K562 (cell line): ENCODE results near the gene CCDC78. TPM values are rescaled to one million over a fixed set of nuclear protein-coding genes. Genes with fewer than 3 reads are reported as not detected.
A peak's percentile ranks its signal among the peaks of the same experiment; 100 is the strongest.

Experiments
- ATAC-seq: fragments of 200-7000 bp; cut with Tn5 transposase; 3 replicates; pipeline ENCODE4 v1.9.1; 2020; ENCODE audit warnings: moderate library complexity
- BruUV-seq: library from RNA; stranded (reverse); fragments of 400-500 nt; replicated peaks from 2 replicates; lab custom pipeline; 2021; lab: Mats Ljungman, UMichigan
- CTCF ChIA-PET: fragments of 300-600 bp; formaldehyde crosslinking; extraction: SDS; loops from one replicate; lab custom pipeline; 2021; ENCODE audit warnings: low intra/inter-chr PET ratio; lab: Yijun Ruan, JAX
- POLR2A ChIA-PET: fragments of 300-600, 350-650 bp; sonication (Branson Sonifier 250); formaldehyde crosslinking; extraction: SDS; loops from one replicate; lab custom pipeline; 2021; ENCODE audit warnings: antibody characterized with exemption, inconsistent platforms; lab: Yijun Ruan, JAX
- DNase-seq, 4 experiments: peaks; one replicate each; pipeline versions ENCODE4 v3.0.0 to v3.0.0-alpha.2; 2011 to 2018; ENCODE audit warnings: low spot score in 3 of 4, mixed read lengths in 3 of 4; ENCODE audit errors: extremely low read depth in 1 of 4
- FAIRE-seq: peaks from 2 replicates; lab custom pipeline; 2011; peaks lifted over from hg19 to GRCh38; lab: Jason Lieb, UNC
- H2AFZ ChIP-seq: 2 replicates; pipeline ENCODE4 v1.6.0; 2011; ENCODE audit warnings: low read depth, low read length, control low read depth, inconsistent platforms
- H3K27ac ChIP-seq: fragments of 200-600 bp; 3 replicates; pipeline ENCODE4 v1.8.0; 2011; ENCODE audit warnings: low read depth, mild to moderate bottlenecking, control low read depth, inconsistent platforms, low read length, moderate library complexity, mixed read lengths; ENCODE audit errors: extremely low read depth
- H3K27me3 ChIP-seq, 2 experiments: fragments of 300-600 bp in 1 of 2; 2 replicates in 1 of 2; 3 replicates in 1 of 2; pipeline versions ENCODE4 v1.6.0 to v1.8.0; 2011; ENCODE audit warnings: inconsistent platforms in 2 of 2, low read length in 2 of 2, mild to moderate bottlenecking in 1 of 2, mixed read lengths in 1 of 2, moderate library complexity in 1 of 2; ENCODE audit not compliant: control insufficient read depth in 2 of 2, insufficient read depth in 2 of 2
- H3K36me3 ChIP-seq: fragments of 300-600 bp; 3 replicates; pipeline ENCODE4 v1.8.0; 2011; ENCODE audit warnings: mild to moderate bottlenecking, low read length, inconsistent platforms; ENCODE audit not compliant: control insufficient read depth, insufficient read depth
- H3K4me1 ChIP-seq, 2 experiments: fragments of 200-600 bp in 1 of 2; replicated peaks in 1 of 2; 2 replicates in 1 of 2; 3 replicates in 1 of 2; pipeline versions ENCODE4 v1.5.1 to v1.8.0; 2011; ENCODE audit warnings: inconsistent platforms in 2 of 2, low read length in 2 of 2, mild to moderate bottlenecking in 1 of 2, mixed read lengths in 1 of 2, moderate library complexity in 1 of 2; ENCODE audit not compliant: control insufficient read depth in 2 of 2, insufficient read depth in 2 of 2
- H3K4me2 ChIP-seq: 2 replicates; pipeline ENCODE4 v1.6.1; 2011; ENCODE audit warnings: low read length, control low read depth, inconsistent platforms, mixed read lengths; ENCODE audit not compliant: insufficient read depth
- H3K4me3 ChIP-seq: fragments of 200-600 bp; sonication (generic), shearing (Covaris generic); 2 replicates; pipeline ENCODE4 v1.5.1; 2016; ENCODE audit warnings: control low read depth, inconsistent platforms
- H3K79me2 ChIP-seq: fragments of 200-600 bp; 3 replicates; pipeline ENCODE4 v1.8.0; 2011; ENCODE audit warnings: low read length, inconsistent platforms; ENCODE audit not compliant: control insufficient read depth, insufficient read depth
- H3K9ac ChIP-seq, 2 experiments: 2 replicates each; pipeline versions ENCODE4 v1.6.0 to v1.6.1; 2011; ENCODE audit warnings: low read depth in 2 of 2, low read length in 2 of 2, control low read depth in 1 of 2, inconsistent platforms in 1 of 2, mild to moderate bottlenecking in 1 of 2, mixed read lengths in 1 of 2; ENCODE audit not compliant: insufficient read depth in 1 of 2
- H3K9me1 ChIP-seq: one replicate; pipeline ENCODE4 v1.6.0; 2011; ENCODE audit warnings: inconsistent platforms, mild to moderate bottlenecking, low read length, moderate library complexity; ENCODE audit not compliant: control insufficient read depth, insufficient read depth
- H3K9me3 ChIP-seq: replicated peaks from 2 replicates; pipeline ENCODE4 v1.5.1; 2011; ENCODE audit warnings: low read depth, low read length, inconsistent platforms; ENCODE audit not compliant: control insufficient read depth, insufficient read depth
- H4K20me1 ChIP-seq: replicated peaks from 2 replicates; pipeline ENCODE4 v1.6.1; 2011; ENCODE audit warnings: low read length, inconsistent platforms, mixed read lengths; ENCODE audit not compliant: control insufficient read depth, insufficient read depth
- AFF1 ChIP-seq, 2 experiments: fragments of 450-650 bp; IDR thresholded peaks; 2 replicates each; pipeline ENCODE4 v1.6.1; 2018; ENCODE audit warnings: mild to moderate bottlenecking in 2 of 2, low read depth in 1 of 2; ENCODE audit not compliant: partially characterized antibody in 2 of 2
- BRF1 ChIP-seq: IDR thresholded peaks from 3 replicates; pipeline ENCODE4 v1.6.1; 2011; ENCODE audit warnings: borderline replicate concordance, mild to moderate bottlenecking; ENCODE audit not compliant: insufficient read length; ENCODE audit errors: extremely low read depth
- ETS1 ChIP-seq: conservative IDR thresholded peaks from 2 replicates; pipeline ENCODE4 v1.6.1; 2011; ENCODE audit warnings: low read depth, mild to moderate bottlenecking, low read length; ENCODE audit not compliant: control insufficient read depth
- NONO ChIP-seq, 2 experiments: fragments of 200-400 bp in 1 of 2; fragments of 450-650 bp in 1 of 2; formaldehyde crosslinking in 1 of 2; IDR thresholded peaks; 2 replicates each; pipeline ENCODE4 v1.6.1; 2017; ENCODE audit warnings: low read depth in 2 of 2, mild to moderate bottlenecking in 2 of 2, moderate library complexity in 2 of 2, low read length in 1 of 2
- POLR2G ChIP-seq: fragments of 200-400 bp; formaldehyde crosslinking; IDR thresholded peaks from 2 replicates; pipeline ENCODE4 v1.6.1; 2017; ENCODE audit warnings: low read depth, mild to moderate bottlenecking, antibody characterized with exemption, low read length, moderate library complexity
- STAG1 ChIP-seq: sonication (generic); formaldehyde crosslinking; IDR thresholded peaks from 2 replicates; pipeline ENCODE4 v1.5.0; 2020; ENCODE audit warnings: missing genetic modification reagents, borderline replicate concordance
- ZKSCAN3 ChIP-seq: fragments of 250-450 bp; sonication (Bioruptor Pico); IDR thresholded peaks from 2 replicates; pipeline ENCODE4 v1.4.0; 2020
- ZNF263 ChIP-seq: sonication (generic); formaldehyde crosslinking; IDR thresholded peaks from 2 replicates; pipeline ENCODE4 v1.8.0; 2022; ENCODE audit warnings: mild to moderate bottlenecking, missing genetic modification reagents, borderline replicate concordance
- ZNF77 ChIP-seq: fragments of 250-450 bp; sonication (Bioruptor Pico); IDR thresholded peaks from 2 replicates; pipeline ENCODE4 v1.5.0; 2020
- WGBS: fragments of 100-300 bp; shearing (Covaris generic); methylation state at CpG from one replicate; pipeline ENCODE4 v1.1.6; 2016; ENCODE audit warnings: low coverage, mixed read lengths; ENCODE audit not compliant: insufficient coverage; ENCODE audit errors: missing lambda C conversion rate; 5-methylcytosine and 5-hydroxymethylcytosine counted together
- in situ Hi-C: fragments of 300-500 bp; cut with MboI; formaldehyde crosslinking; loops from 4 replicates; pipeline ENCODE4 v1.15.0; 2018; ENCODE audit warnings: inconsistent platforms, mixed read lengths
- intact Hi-C: fragments of 100-400 bp; cut with micrococcal nuclease; formaldehyde crosslinking; loops from 2 replicates; pipeline ENCODE4 v1.14.2; 2022
- polyA plus RNA-seq, 8 experiments: library from polyadenylated mRNA; depleted of rRNA in 4 of 8; stranded (reverse) in 5 of 8; unstranded in 3 of 8; fragments of >200 nt; fragmentation: Nextera tagmentation in 2 of 8; fragmentation: Illumina TruSeq in 1 of 8; extraction: Ambion mirVana in 2 of 8; extraction: Trizol in 1 of 8; gene quantifications; 2 replicates each; pipeline versions ENCODE4 v1.2.1 to v1.2.3, GENCODE V29; 2011 to 2014; ENCODE audit warnings: inconsistent platforms in 1 of 8, missing spikeins in 1 of 8
- total RNA-seq, 7 experiments: library from RNA; depleted of rRNA in 6 of 7; stranded (reverse); fragments of >200 nt in 6 of 7; fragmentation: Illumina TruSeq in 2 of 7; extraction: Trizol in 2 of 7; gene quantifications; 2 replicates each; pipeline versions ENCODE4 v1.2.1 to v1.2.3, GENCODE V29; 2011 to 2021; ENCODE audit warnings: low replicate concordance in 1 of 7
- TF ChIP-seq, protein P1 (sequence below): sonication (generic); formaldehyde crosslinking; IDR thresholded peaks from 2 replicates; pipeline ENCODE4 v1.8.1; 2023; ENCODE audit warnings: mild to moderate bottlenecking, missing genetic modification reagents
- TF ChIP-seq, protein P2 (sequence below): fragments of 450-650 bp; IDR thresholded peaks from 2 replicates; pipeline ENCODE4 v1.6.1; 2016

CCDC78 gene
- total and polyA plus RNA-seq, 9 of the 15 experiments (the other 6 are each of a cell fraction or from before 2014, with no cell fraction given) = 0.24 to 17.7 (median 2.9) TPM

DNA sequence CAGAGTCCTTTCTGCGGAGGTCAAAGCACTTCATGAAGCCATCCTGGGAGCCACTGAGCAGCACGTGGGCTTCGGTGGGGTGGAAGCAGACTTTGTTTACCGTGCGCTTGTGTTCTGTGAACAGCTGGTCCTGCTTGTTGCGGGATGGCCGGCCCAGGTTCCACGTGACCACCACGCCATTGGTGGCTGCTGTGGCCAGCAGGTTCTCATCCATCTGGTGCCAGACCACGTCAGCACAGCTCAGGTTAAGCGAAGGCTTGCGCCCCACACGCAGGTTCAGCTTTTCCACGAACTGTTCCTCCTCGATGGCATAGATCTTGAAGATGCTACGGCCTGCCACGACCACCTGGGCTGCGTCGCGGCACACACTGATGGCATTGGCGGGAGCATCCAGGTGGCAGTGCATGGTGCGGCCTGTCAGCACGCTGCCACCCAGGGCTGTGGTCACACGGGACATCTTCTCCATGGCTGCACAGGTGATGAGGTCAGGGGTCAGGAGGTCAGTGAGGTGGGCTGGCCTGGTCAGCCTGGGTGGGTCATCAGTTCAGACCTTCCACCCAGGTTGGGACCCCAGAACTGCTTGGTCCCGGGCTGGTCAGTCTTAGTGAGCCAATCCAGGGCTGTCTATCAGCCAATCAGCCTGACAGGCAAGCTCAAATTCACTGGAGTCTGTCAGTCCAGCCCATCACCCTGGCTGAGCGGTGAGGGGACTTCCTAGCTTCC lies 36.9 kb downstream of the CCDC78 start:
- Histone ChIP-seq H3K36me3 (peaks cover 40% of the 10 kb centered on the region; the same call in 2 of the 3 replicates), H3K9me3 (no peaks in the 10 kb centered on the region), H3K27me3 (no peaks in the 10 kb centered on the region), H3K79me2 (peaks cover 17% of the 10 kb centered on the region; the same call in 2 of the 3 replicates), H3K4me2 (peak overlapping the region; percentile 87), H3K27ac (peak overlapping the region; percentile 86), H3K9ac (peak overlapping the region; percentile 94 to 98), H3K9me1 (peaks cover 5% of the 10 kb centered on the region), H2AFZ (peak overlapping the region; percentile 88; the same call in 1 of the 2 replicates), H4K20me1 (no peaks in the 10 kb centered on the region), H3K4me3 (peak overlapping the region; percentile 92), H3K4me1 (peaks cover 5 to 84% of the 10 kb centered on the region in 2 experiments)
- no TSS peak for BruUV-seq
- intact Hi-C loops (no loop called here), in situ Hi-C loops (no loop called here)
- ChIA-PET CTCF (no interaction called here), POLR2A (interaction anchor here (0.6 to 1.3 kb wide), 5 partner anchors 8 to 471 kb away, joined by 3 to 10 read pairs (median 4); partner anchors contain the start of genes METRN and STUB1)
- DNase-seq (no peak), ATAC-seq (no peak; the same call in 2 of the 3 replicates), FAIRE-seq (peak; percentile 49)
- 78% methylated on average over 25 of the region's 26 CpGs for WGBS
- TF ChIP-seq NONO (IDR thresholded peaks at IDR 0.05; ENCODE audit: low read depth in 2 of 2, low read length in 1 of 2) (no peak), ZNF77 (CRISPR knock-in tag) (no peak), ETS1 (0 out of 2 replicates have a peak, but pooled peaks have one; percentile 18), STAG1 (0 out of 2 replicates have a peak, but pooled peaks have one; percentile 6), BRF1 (no peak), ZNF263 (CRISPR knock-in tag) (no peak), ZKSCAN3 (CRISPR knock-in tag) (no peak), AFF1 (IDR thresholded peaks at IDR 0.05; ENCODE audit: low read depth in 1 of 2, partially characterized antibody in 2 of 2) (no peak), POLR2G (peak; percentile 22; the same call in 1 of the 2 replicates)
- TF ChIP-seq, protein P1, sequence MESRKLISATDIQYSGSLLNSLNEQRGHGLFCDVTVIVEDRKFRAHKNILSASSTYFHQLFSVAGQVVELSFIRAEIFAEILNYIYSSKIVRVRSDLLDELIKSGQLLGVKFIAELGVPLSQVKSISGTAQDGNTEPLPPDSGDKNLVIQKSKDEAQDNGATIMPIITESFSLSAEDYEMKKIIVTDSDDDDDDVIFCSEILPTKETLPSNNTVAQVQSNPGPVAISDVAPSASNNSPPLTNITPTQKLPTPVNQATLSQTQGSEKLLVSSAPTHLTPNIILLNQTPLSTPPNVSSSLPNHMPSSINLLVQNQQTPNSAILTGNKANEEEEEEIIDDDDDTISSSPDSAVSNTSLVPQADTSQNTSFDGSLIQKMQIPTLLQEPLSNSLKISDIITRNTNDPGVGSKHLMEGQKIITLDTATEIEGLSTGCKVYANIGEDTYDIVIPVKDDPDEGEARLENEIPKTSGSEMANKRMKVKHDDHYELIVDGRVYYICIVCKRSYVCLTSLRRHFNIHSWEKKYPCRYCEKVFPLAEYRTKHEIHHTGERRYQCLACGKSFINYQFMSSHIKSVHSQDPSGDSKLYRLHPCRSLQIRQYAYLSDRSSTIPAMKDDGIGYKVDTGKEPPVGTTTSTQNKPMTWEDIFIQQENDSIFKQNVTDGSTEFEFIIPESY = peak; percentile 67; the same call in 1 of the 2 replicates
- TF ChIP-seq, protein P2, sequence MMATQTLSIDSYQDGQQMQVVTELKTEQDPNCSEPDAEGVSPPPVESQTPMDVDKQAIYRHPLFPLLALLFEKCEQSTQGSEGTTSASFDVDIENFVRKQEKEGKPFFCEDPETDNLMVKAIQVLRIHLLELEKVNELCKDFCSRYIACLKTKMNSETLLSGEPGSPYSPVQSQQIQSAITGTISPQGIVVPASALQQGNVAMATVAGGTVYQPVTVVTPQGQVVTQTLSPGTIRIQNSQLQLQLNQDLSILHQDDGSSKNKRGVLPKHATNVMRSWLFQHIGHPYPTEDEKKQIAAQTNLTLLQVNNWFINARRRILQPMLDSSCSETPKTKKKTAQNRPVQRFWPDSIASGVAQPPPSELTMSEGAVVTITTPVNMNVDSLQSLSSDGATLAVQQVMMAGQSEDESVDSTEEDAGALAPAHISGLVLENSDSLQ = peak; percentile 44; the same call in 1 of the 2 replicates
